RCC 7860 (cell line): ENCODE data around the gene RO60.
"Not testable (repeated sequence)": the region's sequence is repeated elsewhere in the genome, so short reads cannot be mapped to it uniquely, and the experiment has no call there.

Experiments
- DNase-seq: peaks from one replicate; pipeline ENCODE4 v3.0.0-alpha.2; 2015; ENCODE audit warnings: low spot score
- FAIRE-seq: peaks from 2 replicates; lab custom pipeline; 2012; peaks lifted over from hg19 to GRCh38; lab: Jason Lieb, UNC

RO60 gene

GRCh38 chr1:193059282-193060114 lies at the start of gene RO60, which contains the start of gene UCHL5:
Gene RO60 (plus strand): TSS chr1:193059612. CDS start chr1:193069055, 9,443 bp downstream.
Gene UCHL5 (minus strand): TSS chr1:193059360. CDS start chr1:193059260, 100 bp downstream.
- DNase-seq = peak; percentile 97
- peak; percentile 86 for FAIRE-seq

GRCh38 chr1:193011406-193011805 lies 48.0 kb upstream of the RO60 start:
- DNase-seq (no peak), FAIRE-seq (no peak)

GRCh38 chr1:193013005-193013404 lies 46.4 kb upstream of the RO60 start:
- DNase-seq = no peak
- no peak for FAIRE-seq

GRCh38 chr1:193013707-193014106 lies 45.7 kb upstream of the RO60 start:
- DNase-seq = no peak

GRCh38 chr1:193014400-193014799 lies 45.0 kb upstream of the RO60 start:
- peak; percentile 16 for FAIRE-seq
- DNase-seq = no peak

More at GRCh38 chr1:193013707-193014106, 45.7 kb upstream of the RO60 start:
- FAIRE-seq = no peak

GRCh38 chr1:193016788-193017187 lies 42.6 kb upstream of the RO60 start:
- no peak for FAIRE-seq
- no peak for DNase-seq

GRCh38 chr1:193019442-193020026 lies 39.9 kb upstream of the RO60 start:
- FAIRE-seq (peak; percentile 86), DNase-seq (peak; percentile 49)

GRCh38 chr1:193025218-193025617 lies 34.2 kb upstream of the RO60 start:
- no peak for FAIRE-seq
- DNase-seq = no peak

- FAIRE-seq (no peak), DNase-seq (no peak)
Measured at GRCh38 chr1:193030280-193030679, 29.1 kb upstream of the RO60 start.

GRCh38 chr1:193031431-193031830 lies 28.0 kb upstream of the RO60 start:
- DNase-seq (peak; percentile 39), FAIRE-seq (peak; percentile 82)

- DNase-seq, FAIRE-seq: not testable (repeated sequence)
Measured at GRCh38 chr1:193032643-193033427, 26.6 kb upstream of the RO60 start.

GRCh38 chr1:193033610-193034009 lies 25.8 kb upstream of the RO60 start:
- DNase-seq (no peak), FAIRE-seq (no peak)

GRCh38 chr1:193036337-193037047 lies 22.9 kb upstream of the RO60 start:
- DNase-seq = no peak
- no peak for FAIRE-seq

GRCh38 chr1:193040011-193040410 lies 19.4 kb upstream of the RO60 start:
- no peak for DNase-seq
- no peak for FAIRE-seq

GRCh38 chr1:193042766-193043691 lies 16.4 kb upstream of the RO60 start:
- FAIRE-seq (no peak), DNase-seq (no peak)

GRCh38 chr1:193048913-193049312 lies 10.5 kb upstream of the RO60 start:
- FAIRE-seq, DNase-seq: not testable (repeated sequence)

- no peak for FAIRE-seq
- DNase-seq = no peak
Measured at GRCh38 chr1:193054169-193054675, 5.2 kb upstream of the RO60 start.

- FAIRE-seq (no peak), DNase-seq (peak; percentile 48)
Measured at GRCh38 chr1:193058529-193059281, 707 bp upstream of the RO60 start.

GRCh38 chr1:193060115-193060403 lies 647 bp downstream of the RO60 start:
- peak; percentile 78 for DNase-seq
- peak; percentile 48 for FAIRE-seq
